ENCODE measurements around the gene FKBP1C. TPM values are rescaled to one million over a fixed set of nuclear protein-coding genes. Genes with fewer than 3 reads are reported as not detected.

Gene FKBP1C
- total and polyA plus RNA-seq, 2 of the 4 experiments (the other 2 are of a cell fraction): 0.72 to 3.1 TPM

GRCh38 chr6:63214816-63215215, 3.5 kb downstream of the FKBP1C start:
- BruUV-seq (replicated peaks): no TSS peak
- no peak overlapping the region for H3K27ac ChIP-seq (ENCODE audit: insufficient read depth, low read length)
- H2AK5ac ChIP-seq (ENCODE audit: low read depth, low read length): no peak overlapping the region
- no peaks in the 10 kb centered on the region for H3K79me1 ChIP-seq (ENCODE audit: low read depth in 1 of 2, low read length in 2 of 2)
- no peak overlapping the region for H2BK20ac ChIP-seq (ENCODE audit: low read depth, low read length)
- no peaks in the 10 kb centered on the region for H3K4me1 ChIP-seq (ENCODE audit: control insufficient read depth, insufficient read depth, low read length)
- peaks cover 4% of the 10 kb centered on the region for H3K9me3 ChIP-seq (ENCODE audit: control insufficient read depth, insufficient read depth, low read length)
- no peaks in the 10 kb centered on the region for H3K27me3 ChIP-seq (ENCODE audit: control insufficient read depth, insufficient read depth, low read length)
- TF ChIP-seq MAZ (IDR thresholded peaks at IDR 0.05; ENCODE audit: borderline replicate concordance, low read depth, low read length) (no peak), CTCF (conservative IDR thresholded peaks at IDR 0.05; ENCODE audit: low read depth, low read length) (no peak), MXI1 (IDR thresholded peaks at IDR 0.05; ENCODE audit: borderline replicate concordance, low read depth, low read length) (no peak), SMC3 (IDR thresholded peaks at IDR 0.05; ENCODE audit: low read depth, low read length) (no peak), ELK1 (IDR thresholded peaks at IDR 0.05; ENCODE audit: borderline replicate concordance, low read depth, low read length) (no peak)
- H2AFZ ChIP-seq (replicated peaks; ENCODE audit: low read length, poor library complexity): no peak overlapping the region
- H2BK15ac ChIP-seq (ENCODE audit: low read depth, low read length): no peak overlapping the region
- ATAC-seq (ENCODE audit: low read depth) (no peak), DNase-seq (no peak)
- no peaks in the 10 kb centered on the region for H3K36me3 ChIP-seq (ENCODE audit: control insufficient read depth, insufficient read depth, low read length)
- CTCF ChIA-PET: no interaction called here
- H4K5ac ChIP-seq (ENCODE audit: low read depth, low read length): no peak overlapping the region
- no peak overlapping the region for H3K56ac ChIP-seq (ENCODE audit: extremely low read depth, insufficient read depth, low read length)
- no peaks in the 10 kb centered on the region for H4K20me1 ChIP-seq (ENCODE audit: insufficient read depth, low read length)
- dilution Hi-C loops (cut with HindIII; ENCODE audit: low sequenced_read_pairs, unreplicated experiment) (no loop called here), in situ Hi-C loops (cut with MboI; ENCODE audit: low sequenced_read_pairs) (no loop called here), intact Hi-C loops (cut with micrococcal nuclease) (no loop called here)
- H3K18ac ChIP-seq (ENCODE audit: low read depth, low read length): no peak overlapping the region
- H4K8ac ChIP-seq (ENCODE audit: low read depth in 2 of 2, low read length in 2 of 2): no peak overlapping the region
- H3K4me3 ChIP-seq (ENCODE audit: insufficient read depth, low read depth, low read length): no peak overlapping the region
- H3K9me1 ChIP-seq (ENCODE audit: insufficient read depth, low read length): no peaks in the 10 kb centered on the region
- POLR2A ChIA-PET (ENCODE audit: unreplicated experiment): no interaction called here
- H2AK9ac ChIP-seq (replicated peaks; ENCODE audit: low read depth, low read length, poor library complexity): no peak overlapping the region
- H3K4me2 ChIP-seq (ENCODE audit: low read depth, low read length): no peak overlapping the region
- H3K9ac ChIP-seq (ENCODE audit: low read depth, low read length): no peak overlapping the region
- no peak overlapping the region for H2BK5ac ChIP-seq (ENCODE audit: low read depth, low read length, poor library complexity, severe bottlenecking)
- H3K23ac ChIP-seq (ENCODE audit: low read depth, low read length): no peak overlapping the region
- H4K91ac ChIP-seq (ENCODE audit: insufficient read depth, low read depth, low read length): no peak overlapping the region
- no peak overlapping the region for H3K4ac ChIP-seq (ENCODE audit: low read depth, low read length)
- 43% methylated on average over 3 of the region's 3 CpGs; no CpG with 5 or more reads in 1 of the 2 experiments for WGBS, 2 experiments (ENCODE audit: extremely low coverage in 2 of 2, insufficient read length in 1 of 2)
- H3K14ac ChIP-seq (replicated peaks; ENCODE audit: low read depth, low read length): no peak overlapping the region
- H2BK120ac ChIP-seq (ENCODE audit: low read depth, low read length): no peak overlapping the region
